Gastrocnemius medialis (tissue), 4 donors: ENCODE measurements around the gene GARIN3.

Source experiments
- POLR2A ChIP-seq, 2 donors: fragments of 450-650 bp; IDR thresholded peaks; one replicate each; pipeline ENCODE4 v1.6.1; 2017; ENCODE audit warnings: antibody characterized with exemption in 2 of 2, mild to moderate bottlenecking in 2 of 2, moderate library complexity in 2 of 2
- TF ChIP-seq, protein P1 (sequence below), 5 experiments: fragments of 450-650 bp in 3 of 5; fragments of 200-600 bp in 2 of 5; sonication (generic) in 2 of 5; IDR thresholded peaks in 4 of 5; conservative IDR thresholded peaks in 1 of 5; 1 replicate in 4 of 5; 2 replicates in 1 of 5; pipeline ENCODE4 v1.5.1; 2016 to 2019; ENCODE audit warnings: antibody characterized with exemption in 5 of 5, mild to moderate bottlenecking in 3 of 5, moderate library complexity in 3 of 5

DNA sequence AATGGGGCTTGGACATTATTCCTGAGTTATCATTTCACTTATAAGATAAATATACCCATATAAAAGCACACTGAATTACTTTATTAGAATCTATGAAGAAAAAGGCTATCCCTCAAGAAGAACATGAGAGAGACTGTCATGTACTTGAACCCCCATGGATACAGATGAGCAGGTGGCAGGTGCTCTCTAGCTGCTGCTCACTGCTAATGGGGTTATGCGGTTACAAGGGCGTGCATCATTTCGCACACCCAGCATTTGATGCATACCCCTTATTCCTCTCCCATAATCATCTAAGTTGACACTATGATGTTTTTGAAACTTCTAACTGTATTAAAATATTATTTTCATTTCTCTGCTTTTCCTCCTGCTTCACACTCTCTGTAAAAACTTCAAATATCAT is 31.0 kb upstream of the GARIN3 start:
- no peak for TF ChIP-seq POLR2A (IDR thresholded peaks at IDR 0.05)
- TF ChIP-seq, protein P1, sequence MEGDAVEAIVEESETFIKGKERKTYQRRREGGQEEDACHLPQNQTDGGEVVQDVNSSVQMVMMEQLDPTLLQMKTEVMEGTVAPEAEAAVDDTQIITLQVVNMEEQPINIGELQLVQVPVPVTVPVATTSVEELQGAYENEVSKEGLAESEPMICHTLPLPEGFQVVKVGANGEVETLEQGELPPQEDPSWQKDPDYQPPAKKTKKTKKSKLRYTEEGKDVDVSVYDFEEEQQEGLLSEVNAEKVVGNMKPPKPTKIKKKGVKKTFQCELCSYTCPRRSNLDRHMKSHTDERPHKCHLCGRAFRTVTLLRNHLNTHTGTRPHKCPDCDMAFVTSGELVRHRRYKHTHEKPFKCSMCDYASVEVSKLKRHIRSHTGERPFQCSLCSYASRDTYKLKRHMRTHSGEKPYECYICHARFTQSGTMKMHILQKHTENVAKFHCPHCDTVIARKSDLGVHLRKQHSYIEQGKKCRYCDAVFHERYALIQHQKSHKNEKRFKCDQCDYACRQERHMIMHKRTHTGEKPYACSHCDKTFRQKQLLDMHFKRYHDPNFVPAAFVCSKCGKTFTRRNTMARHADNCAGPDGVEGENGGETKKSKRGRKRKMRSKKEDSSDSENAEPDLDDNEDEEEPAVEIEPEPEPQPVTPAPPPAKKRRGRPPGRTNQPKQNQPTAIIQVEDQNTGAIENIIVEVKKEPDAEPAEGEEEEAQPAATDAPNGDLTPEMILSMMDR (IDR thresholded peaks at IDR 0.05 in 4 of 5, conservative IDR thresholded peaks at IDR 0.05 in 1 of 5), result no peak
